ENCODE measurements around the gene TEX38.

Gene TEX38

DNA sequence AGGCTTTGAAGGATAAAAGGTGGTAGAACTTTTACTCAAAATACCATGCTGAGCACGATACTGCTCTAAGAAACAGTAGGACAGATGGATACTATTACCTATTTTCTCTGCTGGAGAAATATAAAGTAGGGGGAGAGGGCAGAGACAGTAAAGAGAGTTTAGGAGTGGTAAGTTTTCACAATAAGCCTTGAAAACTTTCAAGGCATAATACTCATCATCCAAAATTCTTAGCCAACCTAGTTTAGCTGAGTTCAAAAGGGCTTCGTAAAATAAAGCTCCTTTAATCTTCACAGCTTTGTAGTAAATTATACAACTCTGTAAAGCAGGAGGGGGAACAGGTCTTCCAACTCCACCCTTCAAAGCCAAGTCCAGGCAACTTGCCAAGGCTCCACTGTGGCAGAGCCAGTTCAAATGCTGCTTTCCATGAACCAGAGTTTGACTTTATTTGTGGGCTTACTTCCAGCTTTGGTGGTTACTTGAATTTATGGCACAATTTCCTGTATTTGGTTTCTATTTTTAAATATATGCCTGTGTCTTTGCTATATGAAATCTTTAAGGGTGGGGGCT lies 15.5 kb downstream of the TEX38 start:
- Histone ChIP-seq H3K36me3 (ENCODE audit: insufficient read depth, low read length) (peaks cover 85% of the 10 kb centered on the region), H3K4me2 (ENCODE audit: low read depth, low read length, poor library complexity, severe bottlenecking) (peak overlapping the region; percentile 71)

DNA sequence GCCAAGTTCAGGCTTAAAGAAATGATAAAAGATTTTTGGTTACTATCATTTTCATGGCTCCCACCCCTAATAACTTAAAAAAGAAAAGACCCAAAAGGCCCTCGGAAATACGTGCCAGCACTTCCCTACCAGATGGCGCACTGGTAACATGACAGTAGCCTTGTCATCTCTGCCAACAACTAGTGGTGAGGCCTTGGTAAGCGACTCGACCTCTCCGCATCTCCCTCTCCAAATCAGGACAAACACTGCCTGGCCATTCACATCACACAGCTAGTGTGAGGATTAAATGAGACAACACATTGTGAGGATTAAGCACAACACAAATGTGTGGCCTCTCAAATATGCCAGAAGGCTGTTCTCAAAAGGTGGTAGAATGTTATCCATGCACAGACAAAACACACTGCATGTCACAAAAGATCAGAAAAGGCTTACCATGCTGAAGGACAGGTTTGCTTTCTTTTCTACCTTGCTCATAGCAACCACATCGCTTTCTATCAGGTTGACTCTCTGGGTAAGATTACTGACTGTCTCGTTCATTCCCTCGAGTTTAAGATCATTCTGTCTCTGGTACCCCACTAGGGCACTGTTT lies 16.4 kb downstream of the TEX38 start:
- Histone ChIP-seq H3K36me3 (ENCODE audit: insufficient read depth, low read length) (peaks cover 84% of the 10 kb centered on the region), H3K4me2 (ENCODE audit: low read depth, low read length, poor library complexity, severe bottlenecking) (peak overlapping the region; percentile 71), H3K9ac (ENCODE audit: low read depth, low read length, poor library complexity, severe bottlenecking) (peak overlapping the region; percentile 51), H3K4me3 (ENCODE audit: low read length, poor library complexity, severe bottlenecking) (peak overlapping the region; percentile 41), H3K4me1 (ENCODE audit: insufficient read depth, low read length, poor library complexity, severe bottlenecking) (peaks cover 88% of the 10 kb centered on the region), H4K20me1 (ENCODE audit: insufficient read depth, low read length, poor library complexity, severe bottlenecking) (no peaks in the 10 kb centered on the region), H3K79me2 (ENCODE audit: insufficient read depth, low read length) (peaks cover 23% of the 10 kb centered on the region), H3K9me2 (replicated peaks; ENCODE audit: low read depth, low read length) (no peaks in the 10 kb centered on the region), H2AFZ (ENCODE audit: low read length) (no peak overlapping the region), H3K9me3 (ENCODE audit: insufficient read depth, low read depth, low read length) (no peaks in the 10 kb centered on the region), H3F3A (ENCODE audit: low read depth) (peaks cover 24% of the 10 kb centered on the region), H3K27me3 (ENCODE audit: insufficient read depth, low read length, poor library complexity, severe bottlenecking) (no peaks in the 10 kb centered on the region)
- no peak for TF ChIP-seq EZH2phosphoT487 (IDR thresholded peaks at IDR 0.05; ENCODE audit: borderline replicate concordance)
- TF ChIP-seq, protein P1, sequence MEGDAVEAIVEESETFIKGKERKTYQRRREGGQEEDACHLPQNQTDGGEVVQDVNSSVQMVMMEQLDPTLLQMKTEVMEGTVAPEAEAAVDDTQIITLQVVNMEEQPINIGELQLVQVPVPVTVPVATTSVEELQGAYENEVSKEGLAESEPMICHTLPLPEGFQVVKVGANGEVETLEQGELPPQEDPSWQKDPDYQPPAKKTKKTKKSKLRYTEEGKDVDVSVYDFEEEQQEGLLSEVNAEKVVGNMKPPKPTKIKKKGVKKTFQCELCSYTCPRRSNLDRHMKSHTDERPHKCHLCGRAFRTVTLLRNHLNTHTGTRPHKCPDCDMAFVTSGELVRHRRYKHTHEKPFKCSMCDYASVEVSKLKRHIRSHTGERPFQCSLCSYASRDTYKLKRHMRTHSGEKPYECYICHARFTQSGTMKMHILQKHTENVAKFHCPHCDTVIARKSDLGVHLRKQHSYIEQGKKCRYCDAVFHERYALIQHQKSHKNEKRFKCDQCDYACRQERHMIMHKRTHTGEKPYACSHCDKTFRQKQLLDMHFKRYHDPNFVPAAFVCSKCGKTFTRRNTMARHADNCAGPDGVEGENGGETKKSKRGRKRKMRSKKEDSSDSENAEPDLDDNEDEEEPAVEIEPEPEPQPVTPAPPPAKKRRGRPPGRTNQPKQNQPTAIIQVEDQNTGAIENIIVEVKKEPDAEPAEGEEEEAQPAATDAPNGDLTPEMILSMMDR (conservative IDR thresholded peaks at IDR 0.05; ENCODE audit: low read length): no peak

More for the DNA sequence above, 15.5 kb downstream of the TEX38 start:
- H3F3A ChIP-seq (ENCODE audit: low read depth): peaks cover 24% of the 10 kb centered on the region
- peaks cover 15% of the 10 kb centered on the region for H3K79me2 ChIP-seq (ENCODE audit: insufficient read depth, low read length)
- no peak overlapping the region for H2AFZ ChIP-seq (ENCODE audit: low read length)
- no peaks in the 10 kb centered on the region for H3K9me2 ChIP-seq (replicated peaks; ENCODE audit: low read depth, low read length)
- TF ChIP-seq, protein P1 (conservative IDR thresholded peaks at IDR 0.05; ENCODE audit: low read length): no peak
- TF ChIP-seq EZH2phosphoT487 (IDR thresholded peaks at IDR 0.05; ENCODE audit: borderline replicate concordance): no peak
- H3K4me3 ChIP-seq (ENCODE audit: low read length, poor library complexity, severe bottlenecking): peak overlapping the region; percentile 41
- H4K20me1 ChIP-seq (ENCODE audit: insufficient read depth, low read length, poor library complexity, severe bottlenecking): no peaks in the 10 kb centered on the region
- H3K9me3 ChIP-seq (ENCODE audit: insufficient read depth, low read depth, low read length): no peaks in the 10 kb centered on the region
- peaks cover 80% of the 10 kb centered on the region for H3K4me1 ChIP-seq (ENCODE audit: insufficient read depth, low read length, poor library complexity, severe bottlenecking)
- no peaks in the 10 kb centered on the region for H3K27me3 ChIP-seq (ENCODE audit: insufficient read depth, low read length, poor library complexity, severe bottlenecking)
- peak overlapping the region; percentile 51 for H3K9ac ChIP-seq (ENCODE audit: low read depth, low read length, poor library complexity, severe bottlenecking)

DNA sequence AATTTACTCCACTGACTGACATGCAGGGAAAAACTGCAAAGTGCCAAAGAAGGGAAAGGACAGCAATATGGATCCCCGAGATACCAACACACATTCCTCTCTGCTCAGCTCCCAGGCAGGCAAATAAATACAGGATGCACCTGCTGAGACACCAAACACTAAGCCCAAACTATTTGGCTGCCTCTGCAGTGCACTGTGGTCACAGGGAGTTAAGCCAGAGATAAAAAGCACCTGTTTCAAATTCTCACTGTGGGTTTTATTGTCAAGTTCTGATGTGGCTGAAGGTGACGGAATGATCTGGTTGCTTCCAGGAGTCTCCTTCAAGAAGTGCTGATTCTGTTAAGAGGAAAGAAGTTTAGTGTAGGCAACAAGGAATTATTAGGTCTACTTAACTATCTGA lies 17.7 kb downstream of the TEX38 start:
- H3K4me1 ChIP-seq (ENCODE audit: insufficient read depth, low read length, poor library complexity, severe bottlenecking): peaks cover 94% of the 10 kb centered on the region
- peaks cover 31% of the 10 kb centered on the region for H3K79me2 ChIP-seq (ENCODE audit: insufficient read depth, low read length)
- H3K4me3 ChIP-seq (ENCODE audit: low read length, poor library complexity, severe bottlenecking): peak overlapping the region; percentile 35
- H3K9me3 ChIP-seq (ENCODE audit: insufficient read depth, low read depth, low read length): no peaks in the 10 kb centered on the region
- H3K9me2 ChIP-seq (replicated peaks; ENCODE audit: low read depth, low read length): no peaks in the 10 kb centered on the region
- peak overlapping the region; percentile 71 for H3K4me2 ChIP-seq (ENCODE audit: low read depth, low read length, poor library complexity, severe bottlenecking)
- peaks cover 70% of the 10 kb centered on the region for H3K36me3 ChIP-seq (ENCODE audit: insufficient read depth, low read length)
- TF ChIP-seq, protein P1 (conservative IDR thresholded peaks at IDR 0.05; ENCODE audit: low read length): no peak
- TF ChIP-seq EZH2phosphoT487 (IDR thresholded peaks at IDR 0.05; ENCODE audit: borderline replicate concordance): no peak
- H3F3A ChIP-seq (ENCODE audit: low read depth): peaks cover 24% of the 10 kb centered on the region
- no peak overlapping the region for H2AFZ ChIP-seq (ENCODE audit: low read length)
- peak overlapping the region; percentile 51 for H3K9ac ChIP-seq (ENCODE audit: low read depth, low read length, poor library complexity, severe bottlenecking)
- no peaks in the 10 kb centered on the region for H3K27me3 ChIP-seq (ENCODE audit: insufficient read depth, low read length, poor library complexity, severe bottlenecking)
- H4K20me1 ChIP-seq (ENCODE audit: insufficient read depth, low read length, poor library complexity, severe bottlenecking): no peaks in the 10 kb centered on the region

All from Loucy (cell line).